Skeletal muscle cell (primary cell): Measurements from ENCODE around the gene PAEP.

Experiments used
- DNase-seq: peaks from one replicate; pipeline ENCODE4 v3.0.0-alpha.2; 2010; ENCODE audit warnings: low read depth
- H3K4me3 ChIP-seq: 2 replicates; pipeline ENCODE4 v1.5.1; 2011; ENCODE audit warnings: low read depth, mild to moderate bottlenecking, control low read depth, low read length, moderate library complexity

PAEP gene

DNA sequence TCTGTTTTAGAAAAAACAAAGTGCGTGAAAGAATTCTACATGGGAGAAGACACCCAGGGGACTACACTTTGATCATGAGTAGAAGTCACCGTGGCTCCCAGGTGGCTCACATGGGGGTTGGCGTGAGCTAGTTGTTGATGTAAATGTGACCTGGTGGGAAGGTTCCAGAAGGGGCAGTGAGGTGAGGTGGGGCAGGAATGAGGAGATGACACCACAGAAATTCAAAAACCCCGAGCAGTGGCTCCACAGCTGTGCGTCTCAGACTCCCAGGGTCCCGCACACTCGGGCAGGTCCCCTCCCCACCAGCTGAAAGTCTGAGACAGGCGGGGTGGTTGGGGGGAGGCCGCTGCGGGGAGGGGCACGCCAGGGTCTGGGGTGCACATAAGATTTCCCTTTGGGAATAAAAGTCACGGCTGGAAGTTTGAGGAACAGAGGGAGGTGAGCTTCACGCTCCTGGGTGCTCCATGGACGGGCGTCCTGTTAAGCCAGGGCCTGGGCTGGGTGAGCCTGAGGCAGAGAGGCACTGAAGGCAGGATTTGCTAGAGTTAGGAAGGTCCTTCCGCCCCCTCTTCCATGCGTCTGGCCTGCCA lies 47.9 kb downstream of the PAEP start:
- no peak overlapping the region for H3K4me3 ChIP-seq
- no peak for DNase-seq

DNA sequence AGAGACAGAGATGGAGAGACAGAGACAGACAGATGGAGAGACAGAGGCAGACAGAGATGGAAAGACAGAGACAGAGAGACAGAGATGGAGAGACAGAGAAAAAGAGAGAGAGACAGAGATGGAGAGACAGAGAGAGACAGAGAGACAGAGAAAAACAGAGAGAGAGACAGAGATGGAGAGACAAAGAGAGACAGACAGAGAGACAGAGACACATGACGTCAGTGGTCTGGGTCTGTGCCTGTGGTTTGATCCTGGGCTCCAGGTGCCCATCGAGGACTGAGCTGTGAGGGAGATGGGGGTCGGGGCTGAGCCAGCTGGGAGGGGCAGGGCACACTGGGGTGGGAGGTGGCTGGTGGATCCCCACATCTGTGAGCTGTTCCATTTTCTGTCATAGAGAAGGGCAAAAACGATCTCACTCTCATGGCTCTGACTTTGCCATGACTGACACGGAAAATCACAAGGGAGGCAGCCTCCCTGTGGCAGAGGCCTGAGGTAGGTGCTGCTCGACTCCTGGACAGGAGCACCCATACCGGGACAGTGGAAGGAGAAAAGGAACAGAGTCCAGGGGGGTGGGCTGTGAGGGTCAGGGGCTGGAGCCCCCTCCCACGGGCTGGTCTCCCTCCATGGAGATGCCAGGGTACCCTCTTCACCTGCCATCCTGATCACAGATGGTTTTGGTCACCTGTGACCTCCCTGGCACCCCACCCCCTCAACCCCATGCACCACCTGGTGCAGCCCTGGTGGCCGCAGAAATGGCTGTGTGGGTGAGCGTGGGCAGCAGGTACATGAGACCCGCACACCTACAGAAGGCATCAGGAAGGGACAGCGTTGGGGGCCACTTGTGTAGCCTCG lies 49.0 kb downstream of the PAEP start:
- DNase-seq: no peak

DNA sequence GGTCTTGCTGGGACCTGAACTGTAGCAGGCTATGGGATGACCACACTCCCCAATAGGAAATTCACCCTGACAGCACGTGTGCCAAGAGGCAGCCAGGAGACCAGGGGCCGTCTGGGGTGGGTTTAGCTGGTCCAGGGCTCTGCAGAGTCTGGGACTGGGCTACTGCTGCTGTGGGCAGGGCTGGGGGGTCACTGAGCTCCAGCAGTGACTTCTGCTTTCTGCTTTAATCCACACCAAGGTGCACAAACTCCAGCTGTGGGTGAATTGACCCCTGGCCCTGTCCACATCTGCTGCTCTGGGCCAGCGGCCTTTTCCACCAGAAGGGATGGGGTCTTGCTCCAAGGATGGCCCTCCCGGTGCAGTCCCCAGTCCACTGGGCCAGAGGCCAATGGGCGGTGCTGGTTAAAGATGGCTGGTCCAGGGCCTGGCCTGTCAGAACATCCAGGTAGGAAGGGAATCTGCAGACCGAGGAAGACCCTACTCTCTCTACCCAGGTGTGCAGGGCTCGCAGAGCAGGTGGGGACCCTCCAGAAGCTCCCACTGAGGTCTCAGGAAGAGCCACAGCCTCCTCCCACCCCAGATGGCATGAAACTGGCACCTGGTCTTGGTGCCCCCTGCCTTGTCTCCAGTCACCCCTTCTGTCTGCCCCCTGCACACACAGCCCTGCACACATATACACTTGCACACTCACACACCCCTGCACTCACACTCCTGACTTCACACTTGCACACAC lies 49.8 kb downstream of the PAEP start:
- DNase-seq: no peak
- H3K4me3 ChIP-seq: no peak overlapping the region

More for the DNA sequence above, 49.0 kb downstream of the PAEP start:
- no peak overlapping the region for H3K4me3 ChIP-seq

DNA sequence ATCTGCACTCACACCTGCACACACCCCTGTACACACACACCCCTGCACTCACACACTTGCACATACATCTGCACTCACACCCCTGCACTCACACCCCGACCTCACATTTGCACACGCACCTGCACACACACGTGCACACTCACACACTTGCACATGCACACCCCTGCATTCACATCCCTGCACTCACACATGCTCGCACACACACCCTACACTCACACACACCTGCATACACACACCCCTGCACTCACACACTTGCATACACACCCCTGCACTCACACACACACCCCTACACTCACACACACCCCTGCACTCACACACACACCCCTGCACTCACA lies 50.3 kb downstream of the PAEP start:
- no peak overlapping the region for H3K4me3 ChIP-seq
- DNase-seq: no peak

DNA sequence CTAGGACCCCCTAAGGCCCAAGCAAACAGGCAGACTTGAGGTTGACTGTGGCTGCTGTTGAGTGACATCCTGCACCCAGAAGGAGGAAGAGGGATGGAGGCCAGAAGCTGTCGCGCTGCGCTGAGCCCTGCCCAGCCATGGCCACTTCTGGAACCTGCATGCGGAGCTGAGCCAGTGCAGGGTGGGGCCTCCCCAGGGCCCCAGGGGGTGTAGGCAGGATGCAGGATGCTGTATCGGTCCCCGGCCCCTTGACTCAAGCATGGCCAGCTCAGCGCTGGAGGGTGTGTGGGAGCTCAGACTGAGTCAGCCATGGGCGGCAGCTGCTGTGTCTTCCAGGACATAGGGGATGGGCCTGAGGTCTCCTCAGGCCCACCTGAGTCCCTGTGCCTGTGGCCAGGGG lies 50.9 kb downstream of the PAEP start:
- no peak overlapping the region for H3K4me3 ChIP-seq
- DNase-seq: no peak

DNA sequence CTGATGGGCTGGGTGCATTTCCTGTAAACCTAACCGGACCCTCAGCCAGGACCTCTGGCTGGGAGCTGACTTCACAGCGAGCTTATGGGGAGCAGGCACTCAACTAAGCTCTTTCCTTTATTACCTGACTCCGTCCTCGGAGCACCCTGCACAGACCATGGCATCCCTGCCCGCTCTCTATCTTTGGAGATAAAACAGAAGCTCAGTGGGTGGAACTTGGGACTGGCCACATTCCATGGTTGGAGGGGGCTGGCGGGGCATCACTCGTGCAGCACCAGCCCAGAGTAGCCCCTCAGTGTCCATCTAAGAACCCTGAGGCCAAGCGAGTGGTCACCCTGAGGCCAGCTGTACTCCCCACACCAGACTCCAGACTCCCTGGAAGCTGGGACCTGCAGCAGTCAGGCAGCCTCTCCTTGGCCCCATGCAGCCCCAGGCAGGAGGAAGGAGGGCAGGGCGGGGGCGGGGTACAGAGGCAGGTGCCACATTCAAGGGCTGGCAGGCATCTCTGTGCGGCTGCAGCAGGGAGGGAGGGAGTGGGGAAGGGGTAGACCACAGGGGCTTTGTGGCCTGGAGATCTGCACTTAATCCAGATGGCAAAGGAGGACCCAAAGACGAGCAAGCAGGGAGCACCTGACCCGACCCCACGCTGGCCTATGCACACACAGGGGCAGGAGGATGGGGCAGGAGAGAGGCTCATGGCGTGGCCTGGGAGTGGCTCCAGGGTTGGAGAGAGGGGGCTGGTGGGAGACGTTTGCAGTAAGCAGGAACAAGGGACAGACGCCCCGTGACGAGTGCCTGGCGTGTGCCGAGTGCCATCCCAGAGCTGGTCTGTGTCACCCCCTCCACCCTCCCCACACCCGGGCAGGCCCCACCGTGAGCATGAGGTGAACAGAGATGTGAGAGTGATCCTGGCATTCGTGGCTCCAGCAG lies 51.7 kb downstream of the PAEP start:
- no peak for DNase-seq
- H3K4me3 ChIP-seq: no peak overlapping the region

DNA sequence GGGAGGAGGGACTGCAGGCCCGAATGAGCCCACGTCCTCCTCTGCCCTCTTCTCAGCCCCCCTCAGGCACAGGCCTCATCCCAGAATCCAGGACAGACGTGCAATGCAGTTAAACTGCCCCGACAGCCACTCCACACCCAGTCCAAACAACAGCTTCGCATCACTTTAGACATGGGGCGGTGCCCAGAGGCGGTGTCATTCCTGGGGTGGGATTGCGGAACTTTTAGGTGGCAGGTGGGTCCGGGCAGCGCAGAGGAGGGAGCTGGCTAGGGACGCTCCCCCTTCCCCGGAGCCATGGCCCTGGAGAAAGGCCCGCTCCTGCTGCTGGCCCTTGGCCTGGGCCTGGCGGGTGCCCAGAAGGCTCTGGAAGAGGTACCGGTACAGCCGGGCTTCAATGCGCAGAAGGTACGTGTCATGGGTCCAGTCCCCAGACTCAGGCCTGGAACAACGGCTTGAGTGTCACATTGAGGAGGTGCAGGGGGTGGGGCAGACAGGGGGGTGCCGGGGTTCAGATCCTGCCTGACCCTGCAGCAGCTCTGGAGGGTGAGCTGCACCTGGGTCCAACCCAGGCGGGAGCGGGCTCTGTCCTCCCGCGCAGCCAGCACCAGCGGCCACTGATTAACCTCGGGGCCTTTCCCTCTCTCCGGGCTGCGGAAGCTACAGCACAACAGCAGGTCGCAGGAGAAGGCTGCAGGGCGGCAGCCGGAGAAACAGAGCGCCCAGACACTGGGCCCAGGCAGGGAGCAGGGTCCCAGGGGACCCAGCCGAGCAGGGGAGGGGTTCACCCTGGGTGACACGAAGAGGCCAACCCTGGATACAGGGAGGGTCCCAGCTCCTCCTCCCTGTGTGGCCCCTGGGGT lies 52.6 kb downstream of the PAEP start:
- DNase-seq: no peak
- H3K4me3 ChIP-seq: no peak overlapping the region

DNA sequence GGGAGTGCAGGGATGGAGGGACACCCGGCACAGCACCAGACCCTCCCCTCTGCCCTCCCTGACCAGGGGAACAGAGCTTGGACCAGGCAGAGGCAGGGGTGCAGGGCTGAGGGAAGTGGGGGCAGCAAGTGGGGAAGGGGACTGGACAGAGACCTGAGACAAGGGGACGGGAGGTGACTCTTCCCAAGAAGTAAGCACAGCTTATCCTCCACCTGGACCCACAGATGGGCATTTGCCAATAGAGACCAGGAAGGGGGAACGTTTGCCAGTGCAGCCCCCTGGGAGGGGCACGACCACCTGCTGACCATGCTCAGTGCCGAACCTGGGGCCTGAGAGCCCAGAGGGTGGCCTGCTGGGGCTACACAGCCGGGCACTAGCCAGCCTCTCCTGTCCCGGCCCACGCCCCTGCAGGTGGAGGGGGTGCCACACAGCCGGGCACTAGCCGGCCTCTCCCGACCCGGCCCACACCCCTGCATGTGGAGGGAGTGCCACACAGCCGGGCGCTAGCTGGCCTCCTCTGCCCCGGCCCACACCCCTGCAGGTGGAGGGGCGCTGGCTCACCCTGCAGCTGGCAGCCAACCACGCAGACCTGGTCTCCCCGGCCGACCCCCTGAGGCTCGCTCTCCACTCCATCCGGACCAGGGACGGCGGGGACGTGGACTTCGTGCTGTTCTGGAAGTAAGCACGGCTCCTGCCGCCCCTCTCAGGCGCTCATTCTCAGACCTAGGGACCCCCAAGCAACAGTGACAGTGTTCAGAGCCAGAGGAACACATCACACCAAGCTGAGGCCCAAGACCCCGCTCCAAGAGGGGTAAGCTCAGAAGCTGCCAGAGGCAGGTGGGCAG lies 53.5 kb downstream of the PAEP start:
- H3K4me3 ChIP-seq: no peak overlapping the region
- DNase-seq: no peak

DNA sequence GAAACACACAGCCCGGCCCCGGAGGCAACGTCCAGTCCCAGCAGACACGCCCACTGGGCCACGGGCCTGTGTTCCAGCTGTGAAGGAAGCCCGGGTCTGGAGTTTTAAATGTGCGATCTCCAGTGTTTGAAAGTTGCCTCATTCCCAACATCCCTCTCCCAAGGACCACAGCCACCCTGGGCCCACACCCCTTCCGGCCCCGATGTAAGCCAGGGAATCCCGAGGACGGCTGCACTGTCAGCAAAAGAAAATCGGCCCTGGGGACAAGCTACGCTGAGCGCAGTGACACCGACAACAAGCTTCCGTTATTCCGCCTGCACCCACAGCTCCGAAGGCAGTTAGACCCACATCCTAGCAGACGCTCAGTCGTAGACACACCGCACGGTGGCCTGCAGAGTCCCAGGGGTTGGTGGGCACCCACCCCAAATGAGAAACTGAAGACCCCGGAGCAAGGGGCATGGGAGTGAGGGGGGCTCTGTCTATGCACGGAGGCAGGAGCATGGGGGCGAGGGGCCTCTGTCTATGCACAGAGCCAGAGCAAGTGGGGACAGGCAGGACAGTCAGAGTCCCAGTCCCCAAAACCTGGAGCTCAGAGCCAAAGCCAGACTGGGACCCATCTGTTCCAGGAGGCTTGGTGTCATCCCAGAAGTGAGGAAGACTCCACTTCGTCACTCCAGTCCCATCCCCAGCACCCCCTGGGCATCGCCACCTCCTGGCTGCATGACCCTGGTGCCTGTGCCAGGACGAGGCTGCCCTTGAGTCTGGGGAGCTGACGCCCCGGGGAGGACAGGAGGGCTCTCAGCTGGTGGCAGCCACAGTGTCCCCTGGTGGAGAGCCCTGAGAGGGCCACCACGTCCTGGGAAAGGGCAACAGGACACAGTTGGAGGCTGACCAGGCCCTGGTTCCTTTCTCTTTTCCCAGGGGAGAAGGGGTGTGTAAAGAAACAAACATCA lies 54.4 kb downstream of the PAEP start:
- no peak for DNase-seq
- no peak overlapping the region for H3K4me3 ChIP-seq
